ENCODE data around the gene IRS1.

IRS1 gene

GRCh38 chr2:226790011-226790410 is 9.6 kb downstream of the IRS1 start:
- no peaks in the 10 kb centered on the region for H3K27me3 Mint-ChIP-seq
- peaks cover 76% of the 10 kb centered on the region for H3K4me1 Mint-ChIP-seq (ENCODE audit: low read depth)
- H3K9me3 Mint-ChIP-seq: no peaks in the 10 kb centered on the region
- no peak overlapping the region for H3K27ac Mint-ChIP-seq
- H3K36me3 Mint-ChIP-seq (ENCODE audit: low read depth): peaks cover 9% of the 10 kb centered on the region
- H3K4me3 Mint-ChIP-seq: peak overlapping the region; percentile 47

DNA sequence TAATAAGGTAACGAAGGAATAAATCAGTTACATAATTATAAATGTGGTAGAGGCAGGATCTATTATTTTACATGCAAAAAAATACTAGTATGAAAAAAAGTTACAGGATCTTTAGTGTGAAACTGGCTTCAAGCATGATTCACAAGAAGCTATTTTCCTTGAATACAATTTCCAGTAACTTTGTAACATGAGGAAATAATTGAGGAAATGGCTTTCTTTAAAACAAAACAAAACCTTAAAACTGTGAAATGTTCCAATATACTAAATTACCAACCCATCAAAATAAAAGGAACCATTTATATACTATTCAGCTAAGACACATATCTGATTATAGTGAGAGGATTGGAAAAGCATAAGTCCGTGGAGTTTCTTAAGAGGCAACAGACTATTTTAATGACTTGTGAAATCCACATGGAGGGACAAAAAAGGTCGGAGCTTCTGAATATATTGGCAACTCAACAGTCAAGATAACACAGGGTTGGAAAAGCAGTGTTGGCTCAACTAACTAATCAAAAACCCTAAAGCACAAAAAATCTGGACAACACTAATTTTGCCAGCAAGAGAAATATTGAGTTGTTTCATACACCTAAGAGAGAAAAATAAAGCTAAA is 10.6 kb downstream of the IRS1 start:
- peaks cover 4% of the 10 kb centered on the region for H3K36me3 Mint-ChIP-seq (ENCODE audit: low read depth)
- no peak overlapping the region for H3K4me3 Mint-ChIP-seq
- H3K27me3 Mint-ChIP-seq: no peaks in the 10 kb centered on the region
- peaks cover 67% of the 10 kb centered on the region for H3K4me1 Mint-ChIP-seq (ENCODE audit: low read depth)
- peaks cover under 1% of the 10 kb centered on the region for H3K9me3 Mint-ChIP-seq
- peak overlapping the region; percentile 72 for H3K27ac Mint-ChIP-seq

GRCh38 chr2:226788064-226788463 is 11.6 kb downstream of the IRS1 start:
- H3K36me3 Mint-ChIP-seq (ENCODE audit: low read depth): peaks cover 4% of the 10 kb centered on the region
- peaks cover 5% of the 10 kb centered on the region for H3K9me3 Mint-ChIP-seq
- H3K4me3 Mint-ChIP-seq: no peak overlapping the region
- H3K4me1 Mint-ChIP-seq (ENCODE audit: low read depth): peaks cover 61% of the 10 kb centered on the region
- H3K27ac Mint-ChIP-seq: peak overlapping the region; percentile 49
- H3K27me3 Mint-ChIP-seq: no peaks in the 10 kb centered on the region

DNA sequence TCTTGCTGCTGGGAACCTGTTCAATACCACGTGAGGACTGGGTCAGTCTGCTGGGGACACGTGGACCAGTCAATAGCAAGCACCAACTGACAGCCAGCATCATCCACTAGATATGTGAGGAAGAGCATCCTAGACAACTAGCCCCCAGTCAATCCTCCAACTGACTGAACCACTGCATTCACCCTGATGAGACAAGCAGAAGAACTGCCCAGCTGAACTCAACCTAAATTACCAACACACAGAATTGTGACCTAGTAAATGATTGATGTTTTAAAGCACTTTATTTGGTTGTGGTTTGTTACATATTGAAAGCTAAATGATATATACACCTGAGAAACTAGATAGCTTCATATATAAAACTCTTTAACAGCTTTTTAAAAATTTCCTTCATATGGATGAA is 15.7 kb downstream of the IRS1 start:
- H3K36me3 Mint-ChIP-seq (ENCODE audit: low read depth): peaks cover 4% of the 10 kb centered on the region
- no peak overlapping the region for H3K27ac Mint-ChIP-seq
- peaks cover 39% of the 10 kb centered on the region for H3K4me1 Mint-ChIP-seq (ENCODE audit: low read depth)

GRCh38 chr2:226782092-226782713 is 17.4 kb downstream of the IRS1 start:
- Mint-ChIP-seq H3K4me1 (ENCODE audit: low read depth) (peaks cover 33% of the 10 kb centered on the region), H3K9me3 (peaks cover 5% of the 10 kb centered on the region), H3K27ac (peak overlapping the region; percentile 1), H3K36me3 (ENCODE audit: low read depth) (peaks cover 8% of the 10 kb centered on the region), H3K27me3 (no peaks in the 10 kb centered on the region), H3K4me3 (no peak overlapping the region)

More for the DNA sequence above, 15.7 kb downstream of the IRS1 start:
- peaks cover 5% of the 10 kb centered on the region for H3K9me3 Mint-ChIP-seq
- no peaks in the 10 kb centered on the region for H3K27me3 Mint-ChIP-seq
- no peak overlapping the region for H3K4me3 Mint-ChIP-seq

- Mint-ChIP-seq H3K36me3 (ENCODE audit: low read depth) (peaks cover 4% of the 10 kb centered on the region), H3K27me3 (no peaks in the 10 kb centered on the region), H3K9me3 (peaks cover 5% of the 10 kb centered on the region), H3K27ac (no peak overlapping the region), H3K4me1 (ENCODE audit: low read depth) (peaks cover 28% of the 10 kb centered on the region), H3K4me3 (no peak overlapping the region)
Observed at GRCh38 chr2:226780431-226780830, 19.2 kb downstream of the IRS1 start.

DNA sequence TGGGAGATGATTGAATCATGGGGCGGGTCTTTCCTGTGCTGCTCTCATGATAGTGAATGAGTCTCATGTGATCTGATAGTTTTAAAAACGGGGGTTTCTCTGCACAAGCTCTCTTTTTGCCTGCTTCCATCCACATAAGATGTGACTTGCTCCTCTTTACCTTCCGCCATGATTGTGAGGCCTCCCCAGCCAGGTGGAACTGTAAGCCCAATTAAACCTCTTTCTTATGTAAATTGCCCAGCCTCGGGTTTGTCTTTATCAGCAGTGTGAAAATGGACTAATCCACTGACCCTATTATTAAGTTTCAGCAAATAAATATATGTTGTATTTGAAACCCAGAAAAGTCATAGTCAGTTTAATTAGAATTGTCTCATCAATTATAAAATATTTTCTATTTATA is 22.0 kb downstream of the IRS1 start:
- peaks cover 12% of the 10 kb centered on the region for H3K9me3 Mint-ChIP-seq
- peaks cover 12% of the 10 kb centered on the region for H3K36me3 Mint-ChIP-seq (ENCODE audit: low read depth)
- H3K27ac Mint-ChIP-seq: no peak overlapping the region
- H3K4me1 Mint-ChIP-seq (ENCODE audit: low read depth): peaks cover 38% of the 10 kb centered on the region
- H3K4me3 Mint-ChIP-seq: no peak overlapping the region
- H3K27me3 Mint-ChIP-seq: no peaks in the 10 kb centered on the region

- no peak overlapping the region for H3K27ac Mint-ChIP-seq
- H3K4me1 Mint-ChIP-seq (ENCODE audit: low read depth): peaks cover 39% of the 10 kb centered on the region
- H3K36me3 Mint-ChIP-seq (ENCODE audit: low read depth): peaks cover 12% of the 10 kb centered on the region
- H3K9me3 Mint-ChIP-seq: peaks cover 12% of the 10 kb centered on the region
- H3K27me3 Mint-ChIP-seq: no peaks in the 10 kb centered on the region
- no peak overlapping the region for H3K4me3 Mint-ChIP-seq
Observed at GRCh38 chr2:226776104-226776503, 23.5 kb downstream of the IRS1 start.

DNA sequence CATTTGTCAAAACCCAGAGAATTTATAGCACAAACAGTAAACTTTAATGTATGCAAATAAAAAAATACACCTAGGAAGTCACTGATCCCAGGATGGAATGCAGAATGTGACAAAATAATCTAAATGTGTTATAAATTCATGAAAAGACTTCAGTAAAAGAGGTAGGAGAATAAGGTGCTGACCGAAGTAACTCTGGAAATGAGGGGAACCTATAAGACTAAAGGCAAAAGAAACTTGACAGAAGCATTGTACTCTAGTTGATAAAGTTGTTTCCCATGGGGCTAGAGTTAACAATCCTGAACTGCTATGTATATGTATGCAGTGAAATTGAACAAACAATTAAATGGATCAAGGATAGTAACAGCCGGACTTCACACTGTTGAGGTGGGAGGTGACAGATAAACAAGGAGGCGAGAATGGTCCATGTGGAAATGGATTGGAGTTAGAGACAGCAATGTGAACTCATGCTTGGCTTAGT is 24.5 kb downstream of the IRS1 start:
- Mint-ChIP-seq H3K36me3 (ENCODE audit: low read depth) (peaks cover 12% of the 10 kb centered on the region), H3K4me1 (ENCODE audit: low read depth) (peaks cover 43% of the 10 kb centered on the region), H3K27ac (no peak overlapping the region), H3K4me3 (no peak overlapping the region), H3K27me3 (no peaks in the 10 kb centered on the region), H3K9me3 (peaks cover 12% of the 10 kb centered on the region)

- H3K27ac Mint-ChIP-seq: no peak overlapping the region
- H3K9me3 Mint-ChIP-seq: peaks cover 12% of the 10 kb centered on the region
- no peak overlapping the region for H3K4me3 Mint-ChIP-seq
- peaks cover 36% of the 10 kb centered on the region for H3K4me1 Mint-ChIP-seq (ENCODE audit: low read depth)
- no peaks in the 10 kb centered on the region for H3K27me3 Mint-ChIP-seq
- H3K36me3 Mint-ChIP-seq (ENCODE audit: low read depth): peaks cover 12% of the 10 kb centered on the region
Observed at GRCh38 chr2:226773291-226773690, 26.3 kb downstream of the IRS1 start.

DNA sequence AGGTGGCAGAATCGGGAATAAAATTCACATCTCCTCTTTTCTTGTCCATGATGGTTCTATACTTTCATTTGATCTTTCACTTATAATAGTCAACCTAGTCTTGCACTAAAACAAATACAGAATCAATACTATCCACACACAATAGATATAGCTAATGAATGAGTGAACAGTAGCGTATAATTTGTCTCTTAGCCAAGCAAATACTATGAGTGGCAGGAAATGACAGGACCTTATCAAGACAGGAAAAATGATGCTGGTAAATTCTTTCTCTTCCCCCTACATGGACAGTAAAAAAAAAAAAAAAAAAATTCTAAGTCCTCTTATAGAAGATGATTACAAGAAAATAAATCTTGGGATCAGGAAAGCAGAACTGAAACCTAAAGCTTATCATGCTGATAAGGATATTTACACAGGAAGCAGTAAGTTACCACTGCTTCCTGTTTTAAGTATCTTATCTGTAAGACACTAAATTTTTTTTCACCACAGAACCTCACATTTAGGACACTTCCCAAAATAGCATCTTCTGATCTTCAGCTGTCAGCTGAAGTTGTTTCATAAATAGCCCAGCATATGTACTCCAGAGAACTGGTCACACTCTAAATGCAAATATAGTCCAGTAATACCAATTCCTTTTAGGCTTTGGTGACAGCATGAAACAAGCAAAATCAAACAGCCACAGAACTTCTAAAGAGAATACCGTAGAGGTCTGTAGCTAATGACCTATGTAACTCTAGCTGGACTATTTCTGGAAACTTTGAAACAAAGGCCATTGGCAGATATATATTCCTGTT is 27.0 kb downstream of the IRS1 start:
- peaks cover 35% of the 10 kb centered on the region for H3K4me1 Mint-ChIP-seq (ENCODE audit: low read depth)
- H3K9me3 Mint-ChIP-seq: peaks cover 12% of the 10 kb centered on the region
- no peaks in the 10 kb centered on the region for H3K27me3 Mint-ChIP-seq
- peak overlapping the region; percentile 64 for H3K4me3 Mint-ChIP-seq
- H3K27ac Mint-ChIP-seq: peak overlapping the region; percentile 80
- H3K36me3 Mint-ChIP-seq (ENCODE audit: low read depth): peaks cover 11% of the 10 kb centered on the region

GRCh38 chr2:226771067-226771466 is 28.6 kb downstream of the IRS1 start:
- no peak overlapping the region for H3K4me3 Mint-ChIP-seq
- peaks cover 8% of the 10 kb centered on the region for H3K36me3 Mint-ChIP-seq (ENCODE audit: low read depth)
- H3K9me3 Mint-ChIP-seq: peaks cover 12% of the 10 kb centered on the region
- H3K27me3 Mint-ChIP-seq: no peaks in the 10 kb centered on the region
- peaks cover 43% of the 10 kb centered on the region for H3K4me1 Mint-ChIP-seq (ENCODE audit: low read depth)
- peak overlapping the region; percentile 47 for H3K27ac Mint-ChIP-seq

- H3K27ac Mint-ChIP-seq: no peak overlapping the region
- H3K4me3 Mint-ChIP-seq: no peak overlapping the region
- peaks cover 16% of the 10 kb centered on the region for H3K9me3 Mint-ChIP-seq
- H3K27me3 Mint-ChIP-seq: no peaks in the 10 kb centered on the region
- peaks cover 17% of the 10 kb centered on the region for H3K36me3 Mint-ChIP-seq (ENCODE audit: low read depth)
- peaks cover 22% of the 10 kb centered on the region for H3K4me1 Mint-ChIP-seq (ENCODE audit: low read depth)
Observed at GRCh38 chr2:226767056-226767813, 32.4 kb downstream of the IRS1 start.

DNA sequence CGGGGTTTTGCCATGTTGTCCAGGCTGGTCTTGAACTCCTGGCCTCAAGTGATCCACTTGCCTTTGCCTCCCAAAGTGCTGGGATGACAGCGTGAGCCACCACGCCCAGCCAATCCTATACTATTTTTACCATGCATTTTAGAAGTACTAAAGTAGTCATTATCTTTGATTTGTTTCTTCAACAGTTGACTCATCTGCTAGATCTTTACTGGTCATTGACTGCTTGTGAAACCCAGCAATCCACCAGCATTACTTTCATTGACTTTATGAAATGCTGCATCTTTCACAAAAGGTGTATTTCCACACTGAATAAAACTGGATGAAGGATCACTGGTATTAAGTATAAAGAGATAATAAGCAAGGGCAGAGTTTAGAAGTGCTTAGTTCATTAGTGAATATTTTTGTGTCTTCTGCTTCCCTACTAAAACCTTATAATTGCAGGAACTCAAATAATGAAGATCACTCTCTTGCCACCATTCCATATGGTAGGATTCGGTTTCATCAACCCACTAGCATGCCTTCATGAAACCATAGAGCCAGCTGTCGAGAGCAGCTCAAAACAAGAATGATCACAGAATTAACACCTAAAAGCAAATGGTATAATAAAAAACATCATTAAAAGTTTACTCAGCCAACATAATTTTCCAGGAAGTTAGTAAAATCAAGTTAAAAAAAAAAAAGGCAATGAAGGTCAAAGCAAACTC is 33.1 kb downstream of the IRS1 start:
- no peak overlapping the region for H3K27ac Mint-ChIP-seq
- H3K4me1 Mint-ChIP-seq (ENCODE audit: low read depth): peaks cover 17% of the 10 kb centered on the region
- peaks cover 17% of the 10 kb centered on the region for H3K36me3 Mint-ChIP-seq (ENCODE audit: low read depth)
- no peak overlapping the region for H3K4me3 Mint-ChIP-seq
- peaks cover 16% of the 10 kb centered on the region for H3K9me3 Mint-ChIP-seq
- H3K27me3 Mint-ChIP-seq: no peaks in the 10 kb centered on the region

Measured in stimulated activated naive CD8-positive, alpha-beta T cell treated with anti-CD3 and anti-CD28 coated beads, Interleukin-15, Interleukin-2, amounts not matched to agents 100 ng/mL and 50 ng/mL, for 24 hours (primary cell).